Measurements from ENCODE around the gene LIF.

Gene LIF

GRCh38 chr22:30190574-30190973 lies 56.0 kb downstream of the LIF start:
- ChIA-PET POLR2A (interaction anchor here (0.9 kb wide), 1 partner anchor 12 kb away, joined by 3 read pairs; no protein-coding TSS in a partner anchor), CTCF (interaction anchor here (1.1 to 1.4 kb wide), 2 partner anchors 9 to 12 kb away, joined by 3 to 4 read pairs; no protein-coding TSS in a partner anchor)
- TF ChIP-seq HDGF (IDR thresholded peaks at IDR 0.05; ENCODE audit: borderline replicate concordance) (no peak), ZNF384 (IDR thresholded peaks at IDR 0.05) (no peak), ARNT (IDR thresholded peaks at IDR 0.05) (no peak), FOXA1 (IDR thresholded peaks at IDR 0.05) (no peak), SP1 (IDR thresholded peaks at IDR 0.05) (no peak), PKNOX1 (IDR thresholded peaks at IDR 0.05) (no peak), ELF4 (IDR thresholded peaks at IDR 0.05) (no peak)
- DNase-seq (ENCODE audit: extremely low spot score) = no peak

Data from HEK293T (cell line).